HepG2 (cell line): ENCODE measurements around the gene THSD8. TPM values are rescaled to one million over a fixed set of nuclear protein-coding genes. Genes with fewer than 3 reads are reported as not detected.

ENCODE experiments used
- AHR ChIP-seq: IDR thresholded peaks from 2 replicates; pipeline ENCODE4 v1.6.1; 2018; ENCODE audit warnings: missing genetic modification reagents, missing compliant biosample characterization
- BCL6 ChIP-seq: IDR thresholded peaks from 2 replicates; pipeline ENCODE4 v1.6.1; 2016; ENCODE audit warnings: missing genetic modification reagents, missing compliant biosample characterization
- CBX5 ChIP-seq: sonication (generic); formaldehyde crosslinking; IDR thresholded peaks from 2 replicates; pipeline ENCODE4 v1.4.0; 2020; ENCODE audit warnings: missing genetic modification reagents, borderline replicate concordance
- GLI4 ChIP-seq: sonication (generic); formaldehyde crosslinking; IDR thresholded peaks from 2 replicates; pipeline ENCODE4 v1.5.1; 2020; ENCODE audit warnings: missing genetic modification reagents, mild to moderate bottlenecking, moderate library complexity, borderline replicate concordance
- HNF4G ChIP-seq, 2 experiments: sonication (generic) in 1 of 2; formaldehyde crosslinking in 1 of 2; IDR thresholded peaks; 2 replicates each; pipeline versions ENCODE4 v1.4.0 to v1.6.1; 2011 to 2020; ENCODE audit warnings: borderline replicate concordance in 2 of 2, low read depth in 2 of 2, mild to moderate bottlenecking in 2 of 2, low read length in 1 of 2, missing genetic modification reagents in 1 of 2, moderate library complexity in 1 of 2
- MTA1 ChIP-seq: sonication (generic); formaldehyde crosslinking; IDR thresholded peaks from 2 replicates; pipeline ENCODE4 v1.4.0; 2020; ENCODE audit warnings: missing genetic modification reagents, mild to moderate bottlenecking, borderline replicate concordance
- POLR2G ChIP-seq: fragments of 200-400 bp; formaldehyde crosslinking; IDR thresholded peaks from 2 replicates; pipeline ENCODE4 v1.6.1; 2018; ENCODE audit warnings: mild to moderate bottlenecking, low read depth, low read length, moderate library complexity
- RARG ChIP-seq: sonication (generic); formaldehyde crosslinking; IDR thresholded peaks from 2 replicates; pipeline ENCODE4 v1.4.0; 2020; ENCODE audit warnings: low read depth, mild to moderate bottlenecking, missing genetic modification reagents
- RXRA ChIP-seq: sonication (generic); formaldehyde crosslinking; IDR thresholded peaks from 2 replicates; pipeline ENCODE4 v1.5.1; 2020; ENCODE audit warnings: missing genetic modification reagents
- SETDB1 ChIP-seq: sonication (generic); formaldehyde crosslinking; IDR thresholded peaks from 2 replicates; pipeline ENCODE4 v1.5.1; 2020; ENCODE audit warnings: missing genetic modification reagents, mild to moderate bottlenecking, borderline replicate concordance
- SMARCC2 ChIP-seq: fragments of 450-650 bp; IDR thresholded peaks from 2 replicates; pipeline ENCODE4 v1.6.1; 2017; ENCODE audit warnings: antibody characterized with exemption, mild to moderate bottlenecking
- SNAI1 ChIP-seq: sonication (generic); formaldehyde crosslinking; IDR thresholded peaks from 2 replicates; pipeline ENCODE4 v1.5.0; 2020; ENCODE audit warnings: mild to moderate bottlenecking, missing genetic modification reagents, borderline replicate concordance
- ZNF205 ChIP-seq: IDR thresholded peaks from 2 replicates; pipeline ENCODE4 v1.6.1; 2018; ENCODE audit warnings: missing biosample characterization, missing genetic modification reagents
- ZNF44 ChIP-seq: sonication (generic); formaldehyde crosslinking; IDR thresholded peaks from 2 replicates; pipeline ENCODE4 v1.5.1; 2020; ENCODE audit warnings: mild to moderate bottlenecking, missing genetic modification reagents
- ZNF530 ChIP-seq: sonication (generic); formaldehyde crosslinking; IDR thresholded peaks from 2 replicates; pipeline ENCODE4 v1.5.0; 2020; ENCODE audit warnings: low read depth, mild to moderate bottlenecking, missing genetic modification reagents
- ZNF629 ChIP-seq: sonication (generic); formaldehyde crosslinking; conservative IDR thresholded peaks from 2 replicates; pipeline ENCODE4 v1.5.0; 2020; ENCODE audit warnings: missing genetic modification reagents
- ZNF766 ChIP-seq: sonication (generic); formaldehyde crosslinking; IDR thresholded peaks from 2 replicates; pipeline ENCODE4 v1.5.0; 2020; ENCODE audit warnings: missing genetic modification reagents, borderline replicate concordance
- polyA plus RNA-seq, 8 experiments: library from polyadenylated mRNA; depleted of rRNA in 3 of 8; stranded (reverse) in 7 of 8; unstranded in 1 of 8; fragments of >200 nt; fragmentation: Illumina TruSeq in 4 of 8; extraction: Trizol in 4 of 8; gene quantifications; 2 replicates each; pipeline versions ENCODE4 v1.2.1 to v1.2.3, GENCODE V29; 2011 to 2016; ENCODE audit warnings: low read depth in 4 of 8, missing spikeins in 1 of 8, mixed read lengths in 1 of 8; ENCODE audit not compliant: insufficient read depth in 1 of 8
- total RNA-seq, 5 experiments: library from RNA; depleted of rRNA; stranded (reverse); fragments of >200 nt; fragmentation: Illumina TruSeq; extraction: Trizol; gene quantifications; 2 replicates each; pipeline ENCODE4 v1.2.3, GENCODE V29; 2016; ENCODE audit warnings: low read depth in 1 of 5
- TF ChIP-seq, protein P1 (sequence below): sonication (generic); formaldehyde crosslinking; IDR thresholded peaks from 2 replicates; pipeline ENCODE4 v1.4.0; 2020; ENCODE audit warnings: mild to moderate bottlenecking, missing genetic modification reagents
- TF ChIP-seq, protein P2 (sequence below): sonication (generic); formaldehyde crosslinking; IDR thresholded peaks from 2 replicates; pipeline ENCODE4 v1.4.0; 2020; ENCODE audit warnings: mild to moderate bottlenecking, missing genetic modification reagents
- TF ChIP-seq, protein P3 (sequence below): sonication (generic); formaldehyde crosslinking; IDR thresholded peaks from 2 replicates; pipeline ENCODE4 v1.5.1; 2020; ENCODE audit warnings: mild to moderate bottlenecking, moderate library complexity, missing genetic modification reagents
- TF ChIP-seq, protein P4 (sequence below): sonication (generic); formaldehyde crosslinking; IDR thresholded peaks from 2 replicates; pipeline ENCODE4 v1.4.0; 2020; ENCODE audit warnings: missing genetic modification reagents

Gene THSD8
- total and polyA plus RNA-seq, 2 of the 13 experiments (the other 11 are each of a cell fraction or from before 2014, with no cell fraction given): 4.8 to 14.9 TPM

DNA sequence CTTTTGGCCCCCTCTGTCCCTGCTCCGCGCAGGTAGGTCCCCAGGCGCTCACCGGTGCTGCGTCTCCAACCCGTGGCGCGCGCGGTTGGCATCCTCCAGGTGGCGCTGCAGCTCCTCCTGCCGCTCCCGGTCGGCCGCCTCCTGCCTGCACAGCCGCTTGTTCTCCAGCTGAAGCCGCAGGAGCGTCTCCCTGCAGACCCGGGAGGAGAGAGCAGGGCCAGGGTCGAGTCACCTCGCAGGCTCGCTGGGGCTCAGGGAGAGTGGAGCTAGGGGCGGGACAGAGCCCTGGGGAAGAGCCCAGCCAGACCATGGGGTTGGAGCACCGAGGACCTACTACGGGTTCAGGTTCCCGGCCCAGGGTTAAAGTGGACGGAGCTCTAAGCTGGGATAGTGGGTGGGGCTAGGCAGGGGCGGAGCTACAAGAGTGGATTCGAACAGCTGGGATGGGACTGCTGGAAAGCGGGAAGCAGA lies 35.8 kb upstream of the THSD8 start (continued):
- no peak for TF ChIP-seq SETDB1 (CRISPR knock-in tag)
- TF ChIP-seq MTA1 (CRISPR knock-in tag): peak; percentile 79; the same call in 1 of the 2 replicates
- 0 out of 2 replicates have a peak, but pooled peaks have one; percentile 63 for TF ChIP-seq CBX5 (CRISPR knock-in tag)
- peak; percentile 32; the same call in 1 of the 2 replicates for TF ChIP-seq ZNF44
- TF ChIP-seq POLR2G: peak; percentile 45; the same call in 1 of the 2 replicates
- TF ChIP-seq, protein P1, sequence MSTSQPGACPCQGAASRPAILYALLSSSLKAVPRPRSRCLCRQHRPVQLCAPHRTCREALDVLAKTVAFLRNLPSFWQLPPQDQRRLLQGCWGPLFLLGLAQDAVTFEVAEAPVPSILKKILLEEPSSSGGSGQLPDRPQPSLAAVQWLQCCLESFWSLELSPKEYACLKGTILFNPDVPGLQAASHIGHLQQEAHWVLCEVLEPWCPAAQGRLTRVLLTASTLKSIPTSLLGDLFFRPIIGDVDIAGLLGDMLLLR (CRISPR knock-in tag): peak; percentile 73; the same call in 1 of the 2 replicates
- no peak for TF ChIP-seq ZNF766 (CRISPR knock-in tag)
- no peak for TF ChIP-seq SMARCC2
- TF ChIP-seq GLI4 (CRISPR knock-in tag): no peak
- TF ChIP-seq, protein P2, sequence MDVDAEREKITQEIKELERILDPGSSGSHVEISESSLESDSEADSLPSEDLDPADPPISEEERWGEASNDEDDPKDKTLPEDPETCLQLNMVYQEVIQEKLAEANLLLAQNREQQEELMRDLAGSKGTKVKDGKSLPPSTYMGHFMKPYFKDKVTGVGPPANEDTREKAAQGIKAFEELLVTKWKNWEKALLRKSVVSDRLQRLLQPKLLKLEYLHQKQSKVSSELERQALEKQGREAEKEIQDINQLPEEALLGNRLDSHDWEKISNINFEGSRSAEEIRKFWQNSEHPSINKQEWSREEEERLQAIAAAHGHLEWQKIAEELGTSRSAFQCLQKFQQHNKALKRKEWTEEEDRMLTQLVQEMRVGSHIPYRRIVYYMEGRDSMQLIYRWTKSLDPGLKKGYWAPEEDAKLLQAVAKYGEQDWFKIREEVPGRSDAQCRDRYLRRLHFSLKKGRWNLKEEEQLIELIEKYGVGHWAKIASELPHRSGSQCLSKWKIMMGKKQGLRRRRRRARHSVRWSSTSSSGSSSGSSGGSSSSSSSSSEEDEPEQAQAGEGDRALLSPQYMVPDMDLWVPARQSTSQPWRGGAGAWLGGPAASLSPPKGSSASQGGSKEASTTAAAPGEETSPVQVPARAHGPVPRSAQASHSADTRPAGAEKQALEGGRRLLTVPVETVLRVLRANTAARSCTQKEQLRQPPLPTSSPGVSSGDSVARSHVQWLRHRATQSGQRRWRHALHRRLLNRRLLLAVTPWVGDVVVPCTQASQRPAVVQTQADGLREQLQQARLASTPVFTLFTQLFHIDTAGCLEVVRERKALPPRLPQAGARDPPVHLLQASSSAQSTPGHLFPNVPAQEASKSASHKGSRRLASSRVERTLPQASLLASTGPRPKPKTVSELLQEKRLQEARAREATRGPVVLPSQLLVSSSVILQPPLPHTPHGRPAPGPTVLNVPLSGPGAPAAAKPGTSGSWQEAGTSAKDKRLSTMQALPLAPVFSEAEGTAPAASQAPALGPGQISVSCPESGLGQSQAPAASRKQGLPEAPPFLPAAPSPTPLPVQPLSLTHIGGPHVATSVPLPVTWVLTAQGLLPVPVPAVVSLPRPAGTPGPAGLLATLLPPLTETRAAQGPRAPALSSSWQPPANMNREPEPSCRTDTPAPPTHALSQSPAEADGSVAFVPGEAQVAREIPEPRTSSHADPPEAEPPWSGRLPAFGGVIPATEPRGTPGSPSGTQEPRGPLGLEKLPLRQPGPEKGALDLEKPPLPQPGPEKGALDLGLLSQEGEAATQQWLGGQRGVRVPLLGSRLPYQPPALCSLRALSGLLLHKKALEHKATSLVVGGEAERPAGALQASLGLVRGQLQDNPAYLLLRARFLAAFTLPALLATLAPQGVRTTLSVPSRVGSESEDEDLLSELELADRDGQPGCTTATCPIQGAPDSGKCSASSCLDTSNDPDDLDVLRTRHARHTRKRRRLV (CRISPR knock-in tag): no peak
- no peak for TF ChIP-seq ZNF530 (CRISPR knock-in tag)
- TF ChIP-seq BCL6 (CRISPR knock-in tag): 0 out of 2 replicates have a peak, but pooled peaks have one; percentile 25
- peak; percentile 58; the same call in 1 of the 2 replicates for TF ChIP-seq RXRA (CRISPR knock-in tag)
- 0 out of 2 replicates have a peak, but pooled peaks have one; percentile 18 for TF ChIP-seq ZNF629
- TF ChIP-seq ZNF205 (CRISPR knock-in tag): 0 out of 2 replicates have a peak, but pooled peaks have one; percentile 41
- TF ChIP-seq, protein P3, sequence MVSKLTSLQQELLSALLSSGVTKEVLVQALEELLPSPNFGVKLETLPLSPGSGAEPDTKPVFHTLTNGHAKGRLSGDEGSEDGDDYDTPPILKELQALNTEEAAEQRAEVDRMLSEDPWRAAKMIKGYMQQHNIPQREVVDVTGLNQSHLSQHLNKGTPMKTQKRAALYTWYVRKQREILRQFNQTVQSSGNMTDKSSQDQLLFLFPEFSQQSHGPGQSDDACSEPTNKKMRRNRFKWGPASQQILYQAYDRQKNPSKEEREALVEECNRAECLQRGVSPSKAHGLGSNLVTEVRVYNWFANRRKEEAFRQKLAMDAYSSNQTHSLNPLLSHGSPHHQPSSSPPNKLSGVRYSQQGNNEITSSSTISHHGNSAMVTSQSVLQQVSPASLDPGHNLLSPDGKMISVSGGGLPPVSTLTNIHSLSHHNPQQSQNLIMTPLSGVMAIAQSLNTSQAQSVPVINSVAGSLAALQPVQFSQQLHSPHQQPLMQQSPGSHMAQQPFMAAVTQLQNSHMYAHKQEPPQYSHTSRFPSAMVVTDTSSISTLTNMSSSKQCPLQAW (CRISPR knock-in tag): peak; percentile 64
- TF ChIP-seq HNF4G (IDR thresholded peaks at IDR 0.05; ENCODE audit: borderline replicate concordance, low read depth, low read length): no peak
- 0 out of 2 replicates have a peak, but pooled peaks have one; percentile 72 for TF ChIP-seq HNF4G (CRISPR knock-in tag; IDR thresholded peaks at IDR 0.05; ENCODE audit: borderline replicate concordance, low read depth)
- peak; percentile 90; the same call in 1 of the 2 replicates for TF ChIP-seq AHR (CRISPR knock-in tag)
- peak; percentile 57; the same call in 1 of the 2 replicates for TF ChIP-seq SNAI1
- TF ChIP-seq, protein P4, sequence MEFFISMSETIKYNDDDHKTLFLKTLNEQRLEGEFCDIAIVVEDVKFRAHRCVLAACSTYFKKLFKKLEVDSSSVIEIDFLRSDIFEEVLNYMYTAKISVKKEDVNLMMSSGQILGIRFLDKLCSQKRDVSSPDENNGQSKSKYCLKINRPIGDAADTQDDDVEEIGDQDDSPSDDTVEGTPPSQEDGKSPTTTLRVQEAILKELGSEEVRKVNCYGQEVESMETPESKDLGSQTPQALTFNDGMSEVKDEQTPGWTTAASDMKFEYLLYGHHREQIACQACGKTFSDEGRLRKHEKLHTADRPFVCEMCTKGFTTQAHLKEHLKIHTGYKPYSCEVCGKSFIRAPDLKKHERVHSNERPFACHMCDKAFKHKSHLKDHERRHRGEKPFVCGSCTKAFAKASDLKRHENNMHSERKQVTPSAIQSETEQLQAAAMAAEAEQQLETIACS (CRISPR knock-in tag): no peak; the same call in 1 of the 2 replicates
- TF ChIP-seq RARG (CRISPR knock-in tag): no peak
